SIG-M5 (cell line): ENCODE results near the gene CRMP1.
"Not testable (repeated sequence)": the region's sequence is repeated elsewhere in the genome, so short reads cannot be mapped to it uniquely, and the experiment has no call there.

Experiments
- DNase-seq: peaks from one replicate; lab custom pipeline; 2025; lab: John Stamatoyannopoulos, UW

The CRMP1 gene

GRCh38 chr4:5821665-5822358 is 71.1 kb downstream of the CRMP1 start:
- no peak for DNase-seq

GRCh38 chr4:5816851-5817375 is 76.0 kb downstream of the CRMP1 start:
- no peak for DNase-seq

DNA sequence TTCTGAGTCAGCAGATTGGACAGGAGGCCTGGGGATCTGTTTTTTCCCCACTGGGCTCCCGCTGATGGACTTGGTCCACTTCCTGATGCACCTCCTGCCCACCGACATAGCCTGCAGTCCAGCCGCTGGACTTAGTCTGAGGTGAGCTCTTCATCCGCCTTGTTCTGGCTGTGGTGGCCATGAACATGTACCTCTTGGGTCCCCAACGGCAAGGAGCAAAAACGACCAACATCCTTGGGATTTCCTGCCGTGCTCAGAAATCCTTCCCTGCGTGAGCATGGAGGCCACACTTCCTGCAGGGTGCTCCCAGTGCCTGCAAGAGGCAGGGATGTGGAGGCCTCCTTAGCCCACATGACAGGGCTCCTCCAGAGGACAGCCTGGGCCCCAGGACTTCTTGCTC is 76.8 kb downstream of the CRMP1 start:
- DNase-seq: no peak

DNA sequence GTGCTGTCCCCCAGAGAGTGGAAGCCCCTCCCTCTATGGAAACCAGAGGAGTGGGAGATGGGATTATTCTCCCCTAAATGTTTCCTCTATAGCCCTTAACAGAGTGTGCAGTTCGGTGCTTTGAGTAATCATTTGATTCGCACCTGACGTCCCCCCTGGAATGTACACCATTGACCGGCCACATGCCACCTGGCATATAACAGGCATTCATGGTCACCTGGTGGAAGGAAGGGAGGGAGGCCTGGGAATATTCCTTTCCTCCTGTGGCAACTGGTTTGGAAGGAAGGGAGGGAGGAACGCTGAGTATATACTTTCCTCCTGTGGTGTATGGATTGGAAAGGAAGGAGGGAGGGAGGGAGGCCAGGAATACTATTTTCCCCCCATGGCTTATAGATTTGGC is 77.2 kb downstream of the CRMP1 start:
- no peak for DNase-seq

- no peak for DNase-seq
Measured at GRCh38 chr4:5814421-5814820, 78.5 kb downstream of the CRMP1 start.

DNA sequence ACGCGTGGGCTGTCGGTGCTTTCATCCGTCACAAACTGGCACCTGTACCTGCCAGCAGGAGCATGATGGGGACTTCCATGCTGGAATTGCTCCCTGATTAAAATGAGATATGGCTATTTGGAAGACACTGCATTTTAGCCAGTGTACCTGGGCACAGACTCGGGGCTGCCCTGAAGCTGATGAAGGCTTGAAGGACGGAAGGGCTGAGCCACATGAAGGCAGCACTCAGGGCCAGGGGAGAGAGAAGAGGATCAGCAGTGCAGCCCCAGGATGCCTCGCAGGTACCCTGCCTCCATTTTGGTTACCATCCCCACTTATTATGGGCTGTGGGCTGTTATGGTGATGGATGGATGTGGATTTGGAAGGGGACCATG is 79.0 kb downstream of the CRMP1 start:
- DNase-seq: no peak

- no peak for DNase-seq
Measured at GRCh38 chr4:5812506-5813229, 80.2 kb downstream of the CRMP1 start.

GRCh38 chr4:5812057-5812456 is 80.8 kb downstream of the CRMP1 start:
- not testable (repeated sequence) for DNase-seq

GRCh38 chr4:5810770-5811430 is 82.0 kb downstream of the CRMP1 start:
- no peak for DNase-seq

GRCh38 chr4:5810151-5810550 is 82.7 kb downstream of the CRMP1 start:
- DNase-seq: no peak

DNA sequence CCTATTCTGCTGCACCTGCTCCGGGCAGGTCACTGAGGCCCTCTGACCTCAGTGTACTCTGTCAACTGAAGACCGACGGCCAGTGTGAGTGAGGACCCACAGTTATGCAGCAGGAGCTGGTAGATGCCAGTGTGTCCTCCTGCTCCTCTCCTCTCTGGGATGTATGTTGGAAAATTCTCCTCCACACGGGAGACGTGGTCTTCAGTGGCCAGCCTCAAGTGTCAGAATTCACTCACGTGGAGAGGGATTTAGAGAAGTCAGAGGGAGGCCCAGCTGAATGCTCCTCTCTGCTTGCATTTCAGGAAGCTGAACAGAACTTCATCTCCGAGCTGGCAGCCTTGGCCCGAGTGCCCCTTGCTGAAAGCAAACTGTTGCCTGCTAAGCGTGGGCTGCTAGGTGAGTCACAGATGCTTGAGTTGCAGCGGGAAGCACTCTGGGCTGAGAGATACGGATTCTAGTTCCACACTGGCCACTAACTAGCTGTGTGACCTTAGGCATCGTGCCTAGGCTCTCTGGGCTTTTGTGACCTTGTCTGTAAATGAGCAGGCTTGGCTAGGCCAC is 83.6 kb downstream of the CRMP1 start:
- no peak for DNase-seq

DNA sequence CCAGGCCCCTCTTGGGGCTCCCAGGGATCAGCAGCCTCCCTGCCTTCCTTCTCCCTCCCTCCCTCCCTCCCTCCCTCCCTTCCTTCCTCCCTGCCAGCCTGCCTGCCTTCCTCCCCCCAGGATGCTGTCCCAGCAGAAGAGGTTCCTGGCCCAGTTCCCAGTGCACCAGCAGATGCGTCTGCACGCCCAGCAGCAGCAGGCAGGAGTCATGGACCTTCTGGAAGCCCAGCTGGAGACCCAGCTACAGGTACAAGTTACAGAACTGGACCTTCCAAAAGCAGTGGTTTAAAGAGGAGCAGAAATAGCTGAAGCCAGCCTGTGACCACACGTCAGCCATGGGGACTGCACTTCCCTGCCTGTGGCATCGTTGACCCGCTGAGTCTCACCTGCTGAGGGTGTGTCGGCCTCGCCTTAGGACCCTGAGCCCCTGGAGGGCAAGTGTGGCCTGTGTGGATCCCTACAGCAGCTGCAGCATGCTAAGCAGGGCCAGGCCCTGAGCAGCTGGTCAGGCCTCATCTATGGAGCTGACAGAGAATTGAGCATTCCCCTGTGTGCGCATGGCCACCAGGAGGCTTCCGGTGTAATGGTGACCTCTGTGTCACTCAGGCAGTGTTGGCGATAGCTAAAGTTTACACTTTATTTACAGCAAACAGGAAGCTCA is 84.7 kb downstream of the CRMP1 start:
- no peak for DNase-seq

DNA sequence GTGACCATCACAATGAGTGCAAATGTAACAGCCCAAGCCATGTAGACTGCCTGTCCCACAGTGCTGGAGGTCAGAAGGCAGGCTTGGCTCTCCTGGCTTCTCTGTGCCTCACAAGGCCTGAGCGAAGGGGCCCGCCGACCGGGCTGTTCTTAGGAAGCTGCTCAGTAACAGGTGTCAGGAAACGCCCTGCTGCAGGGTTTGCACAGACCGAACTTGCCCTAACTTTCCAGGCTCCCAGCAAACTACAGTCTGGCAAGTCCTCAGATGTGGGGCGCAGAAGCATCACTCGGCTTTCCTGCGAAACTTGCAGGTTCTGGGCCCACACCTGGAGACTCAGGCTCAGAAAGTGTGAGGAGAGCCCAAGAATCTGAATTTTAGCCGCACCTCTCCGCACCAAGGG is 87.6 kb downstream of the CRMP1 start:
- DNase-seq: no peak

DNA sequence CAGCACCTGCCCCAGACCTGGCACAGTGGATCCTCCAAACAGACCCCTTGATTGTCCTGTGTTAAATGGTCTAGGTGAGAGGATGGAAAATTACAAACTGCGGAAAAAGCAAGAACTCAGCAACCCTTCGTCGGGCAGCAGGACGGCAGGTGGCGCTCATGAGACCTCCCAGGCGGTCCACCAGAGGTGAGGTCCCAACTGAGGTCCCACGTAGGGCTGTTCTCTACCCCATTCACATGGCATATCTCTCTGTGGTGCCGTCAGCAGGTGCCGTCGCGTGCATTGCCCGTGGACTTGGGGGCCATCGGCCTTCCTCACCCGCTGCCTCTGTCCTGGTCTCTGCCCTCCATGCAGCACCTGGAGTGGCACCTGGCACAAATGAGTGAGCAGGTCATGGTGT is 88.2 kb downstream of the CRMP1 start:
- no peak for DNase-seq

- no peak for DNase-seq
Measured at GRCh38 chr4:5802565-5802964, 90.3 kb downstream of the CRMP1 start.

- DNase-seq: no peak
Measured at GRCh38 chr4:5801696-5802095, 91.2 kb downstream of the CRMP1 start.

DNA sequence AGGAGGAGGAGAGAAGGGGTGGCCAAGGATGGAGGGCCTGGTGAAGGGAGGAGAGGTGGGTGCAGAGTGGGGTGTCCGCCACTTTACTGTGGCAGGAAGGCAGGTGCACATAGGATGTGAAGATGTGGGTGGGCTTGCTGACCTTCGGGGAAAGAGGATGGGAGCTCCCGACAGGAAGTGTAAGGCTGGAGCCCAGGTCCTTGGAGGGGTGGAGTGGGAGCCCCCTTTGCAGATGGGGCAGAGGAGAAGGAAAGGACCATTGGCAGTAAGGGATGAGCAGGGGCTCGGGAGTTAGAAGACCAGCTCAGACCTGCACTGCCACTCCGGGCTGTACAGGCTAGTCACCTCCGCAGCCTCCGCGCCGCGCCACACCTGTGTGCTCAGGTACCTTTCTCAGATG is 92.4 kb downstream of the CRMP1 start:
- DNase-seq: no peak

DNA sequence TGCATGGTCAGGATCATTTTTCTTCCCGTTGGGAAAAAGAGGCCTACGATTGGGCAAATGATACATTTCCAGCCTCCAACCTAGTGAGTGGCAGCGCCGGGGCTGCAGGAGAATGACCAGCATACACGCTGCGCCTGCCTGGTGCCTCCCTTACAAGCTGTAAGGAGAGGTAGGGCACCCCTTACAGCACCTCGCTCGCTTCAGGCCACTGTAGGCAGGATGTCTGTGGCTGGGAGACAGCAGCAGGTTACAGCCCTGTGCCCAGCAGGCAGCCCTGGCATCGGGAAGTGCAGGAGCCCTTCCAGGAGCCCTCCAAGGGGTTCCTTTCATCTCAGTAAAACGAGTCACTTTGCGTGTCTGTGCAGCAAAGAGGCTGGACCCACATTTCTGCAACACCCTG is 93.5 kb downstream of the CRMP1 start:
- DNase-seq: no peak

DNA sequence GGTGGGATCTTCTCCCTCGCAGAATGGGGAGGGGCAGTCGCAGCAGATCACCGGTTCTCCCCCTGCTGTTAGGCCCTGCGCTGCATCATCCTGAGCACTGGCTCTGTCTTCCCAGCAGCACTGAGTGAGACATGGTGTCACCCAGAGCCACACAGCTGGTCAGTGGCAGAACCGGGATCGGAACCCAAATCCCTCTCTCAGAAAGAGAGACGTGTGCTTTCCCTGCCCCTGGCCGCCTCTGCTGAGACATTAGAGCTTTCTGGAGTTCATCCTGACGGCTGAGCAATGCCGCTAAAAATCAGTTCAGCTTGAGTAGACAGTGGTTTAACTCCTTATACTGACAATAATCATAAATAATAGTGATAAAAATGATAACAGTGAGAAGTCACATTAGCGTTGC is 93.9 kb downstream of the CRMP1 start:
- no peak for DNase-seq

GRCh38 chr4:5798462-5798861 is 94.4 kb downstream of the CRMP1 start:
- DNase-seq: no peak

- no peak for DNase-seq
Measured at GRCh38 chr4:5797866-5798265, 95.0 kb downstream of the CRMP1 start.

DNA sequence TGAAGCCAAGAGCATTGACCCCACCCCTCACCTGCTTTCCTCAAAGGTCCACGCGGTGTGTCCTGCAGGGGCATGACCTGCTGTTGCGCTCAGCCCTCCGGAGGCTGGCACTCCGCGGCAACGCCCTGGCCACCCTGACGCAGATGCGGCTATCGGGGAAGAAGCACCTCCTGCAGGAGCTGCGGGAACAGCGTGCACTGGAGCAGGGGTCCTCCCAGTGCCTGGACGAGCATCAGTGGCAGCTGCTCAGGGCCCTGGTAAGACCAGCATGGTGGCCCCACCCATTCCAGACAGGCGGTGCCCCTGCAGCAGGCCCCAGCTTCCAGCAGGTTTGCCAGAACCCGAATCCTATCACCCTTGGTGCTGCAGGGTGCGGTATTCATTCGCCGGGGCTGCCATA is 95.9 kb downstream of the CRMP1 start:
- DNase-seq: no peak
